Spleen (tissue), 7 donors: ENCODE results near the gene ADPGK.

ENCODE experiments used
- POLR2A ChIP-seq, 3 donors: fragments of 450-650 bp; IDR thresholded peaks; one replicate each; pipeline ENCODE4 v1.5.1; 2017; ENCODE audit warnings: antibody characterized with exemption in 3 of 3, mild to moderate bottlenecking in 1 of 3
- TF ChIP-seq, protein P1 (sequence below), 11 experiments: fragments of 200-600 bp in 7 of 11; fragments of 450-650 bp in 4 of 11; sonication (generic) in 4 of 11; IDR thresholded peaks in 8 of 11; conservative IDR thresholded peaks in 3 of 11; 1 replicate in 7 of 11; 2 replicates in 4 of 11; pipeline versions ENCODE4 v1.4.0 to v1.8.0; 2016 to 2021; ENCODE audit warnings: antibody characterized with exemption in 11 of 11, inconsistent platforms in 4 of 11, mild to moderate bottlenecking in 1 of 11
- donor health status: DM: no; HTN: no; CAD: no; lungs with moderate emphysema.
- donor health status: DM: no; HTN: no; CAD: no.
- donor health status: DM: no; HTN: no; CAD: no.

DNA sequence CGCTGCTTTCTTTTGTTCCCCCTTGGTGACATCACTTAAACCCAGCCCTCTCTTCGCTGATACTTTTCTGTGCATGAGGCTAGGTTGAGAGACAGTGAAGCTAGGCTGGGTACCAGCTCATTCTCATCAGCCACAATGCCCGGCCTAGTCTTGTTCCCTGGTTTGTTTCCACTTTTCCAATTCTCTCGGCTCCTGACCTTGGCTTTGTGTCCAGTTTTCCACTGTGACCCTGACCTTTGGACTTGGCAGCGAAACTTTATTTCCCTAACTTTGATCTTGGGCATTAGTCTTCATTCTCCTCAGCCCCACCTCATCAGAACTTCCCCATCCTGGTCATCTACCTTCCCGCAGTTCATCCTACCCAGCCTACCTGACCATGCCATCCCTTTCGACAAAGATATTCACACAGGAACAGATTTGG lies 908 bp upstream of the ADPGK start:
- TF ChIP-seq, protein P1, sequence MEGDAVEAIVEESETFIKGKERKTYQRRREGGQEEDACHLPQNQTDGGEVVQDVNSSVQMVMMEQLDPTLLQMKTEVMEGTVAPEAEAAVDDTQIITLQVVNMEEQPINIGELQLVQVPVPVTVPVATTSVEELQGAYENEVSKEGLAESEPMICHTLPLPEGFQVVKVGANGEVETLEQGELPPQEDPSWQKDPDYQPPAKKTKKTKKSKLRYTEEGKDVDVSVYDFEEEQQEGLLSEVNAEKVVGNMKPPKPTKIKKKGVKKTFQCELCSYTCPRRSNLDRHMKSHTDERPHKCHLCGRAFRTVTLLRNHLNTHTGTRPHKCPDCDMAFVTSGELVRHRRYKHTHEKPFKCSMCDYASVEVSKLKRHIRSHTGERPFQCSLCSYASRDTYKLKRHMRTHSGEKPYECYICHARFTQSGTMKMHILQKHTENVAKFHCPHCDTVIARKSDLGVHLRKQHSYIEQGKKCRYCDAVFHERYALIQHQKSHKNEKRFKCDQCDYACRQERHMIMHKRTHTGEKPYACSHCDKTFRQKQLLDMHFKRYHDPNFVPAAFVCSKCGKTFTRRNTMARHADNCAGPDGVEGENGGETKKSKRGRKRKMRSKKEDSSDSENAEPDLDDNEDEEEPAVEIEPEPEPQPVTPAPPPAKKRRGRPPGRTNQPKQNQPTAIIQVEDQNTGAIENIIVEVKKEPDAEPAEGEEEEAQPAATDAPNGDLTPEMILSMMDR (IDR thresholded peaks at IDR 0.05 in 8 of 11, conservative IDR thresholded peaks at IDR 0.05 in 3 of 11): no peak
- TF ChIP-seq POLR2A (IDR thresholded peaks at IDR 0.05): no peak
